Ovary (tissue), 3 donors: ENCODE data around the gene RMND1.

Source experiments
- EP300 ChIP-seq: sonication (generic); formaldehyde crosslinking; IDR thresholded peaks from one replicate; pipeline ENCODE4 v1.6.1; 2017; ENCODE audit warnings: antibody characterized with exemption
- POLR2A ChIP-seq: fragments of 450-650 bp; IDR thresholded peaks from one replicate; pipeline ENCODE4 v1.6.1; 2017; ENCODE audit warnings: antibody characterized with exemption, mild to moderate bottlenecking, moderate library complexity
- TF ChIP-seq, protein P1 (sequence below), 3 donors: fragments of 450-650 bp in 2 of 3; fragments of 200-600 bp in 1 of 3; IDR thresholded peaks; one replicate each; pipeline versions ENCODE4 v1.5.1 to v1.8.0; 2016 to 2022; ENCODE audit warnings: antibody characterized with exemption in 3 of 3, mild to moderate bottlenecking in 1 of 3
- donor health status: DM: no; HTN: no; CAD: no.

DNA sequence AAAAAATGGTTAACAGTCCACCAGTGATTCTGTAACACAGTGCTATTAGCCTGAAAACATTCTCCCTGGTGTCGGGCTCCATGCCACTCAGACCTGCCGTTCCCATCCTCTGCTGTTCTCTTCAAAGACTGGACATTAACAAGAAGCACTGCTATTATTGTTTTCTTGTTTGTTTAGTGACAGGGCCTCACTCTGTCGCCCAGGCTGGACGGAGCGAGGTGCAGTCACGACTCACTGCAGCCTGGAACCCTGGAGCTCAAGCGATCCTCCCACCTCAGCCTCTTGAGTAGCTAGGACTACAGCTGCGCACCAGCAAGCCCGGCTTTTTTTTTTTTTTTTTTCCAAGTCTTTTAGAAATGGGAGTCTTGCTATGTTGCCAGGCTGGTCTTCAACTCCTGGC, 9.6 kb downstream of the RMND1 start:
- TF ChIP-seq, protein P1, sequence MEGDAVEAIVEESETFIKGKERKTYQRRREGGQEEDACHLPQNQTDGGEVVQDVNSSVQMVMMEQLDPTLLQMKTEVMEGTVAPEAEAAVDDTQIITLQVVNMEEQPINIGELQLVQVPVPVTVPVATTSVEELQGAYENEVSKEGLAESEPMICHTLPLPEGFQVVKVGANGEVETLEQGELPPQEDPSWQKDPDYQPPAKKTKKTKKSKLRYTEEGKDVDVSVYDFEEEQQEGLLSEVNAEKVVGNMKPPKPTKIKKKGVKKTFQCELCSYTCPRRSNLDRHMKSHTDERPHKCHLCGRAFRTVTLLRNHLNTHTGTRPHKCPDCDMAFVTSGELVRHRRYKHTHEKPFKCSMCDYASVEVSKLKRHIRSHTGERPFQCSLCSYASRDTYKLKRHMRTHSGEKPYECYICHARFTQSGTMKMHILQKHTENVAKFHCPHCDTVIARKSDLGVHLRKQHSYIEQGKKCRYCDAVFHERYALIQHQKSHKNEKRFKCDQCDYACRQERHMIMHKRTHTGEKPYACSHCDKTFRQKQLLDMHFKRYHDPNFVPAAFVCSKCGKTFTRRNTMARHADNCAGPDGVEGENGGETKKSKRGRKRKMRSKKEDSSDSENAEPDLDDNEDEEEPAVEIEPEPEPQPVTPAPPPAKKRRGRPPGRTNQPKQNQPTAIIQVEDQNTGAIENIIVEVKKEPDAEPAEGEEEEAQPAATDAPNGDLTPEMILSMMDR (IDR thresholded peaks at IDR 0.05), result no peak
- TF ChIP-seq POLR2A (no peak), EP300 (no peak)
